WERI-Rb-1 (cell line): ENCODE results near the gene EPG5.
A peak's percentile ranks its signal among the peaks of the same experiment; 100 is the strongest.

Experiments
- DNase-seq: peaks from one replicate; pipeline ENCODE4 v3.0.0-alpha.2; 2020
- H3K27ac ChIP-seq: fragments of 250-450 bp; sonication (Bioruptor Pico); 2 replicates; pipeline ENCODE4 v1.5.1; 2020; ENCODE audit warnings: mild to moderate bottlenecking, moderate library complexity
- H3K27me3 ChIP-seq: fragments of 250-450 bp; sonication (Bioruptor Pico); 2 replicates; pipeline ENCODE4 v1.5.1; 2021; ENCODE audit warnings: mild to moderate bottlenecking, low read depth, moderate library complexity; ENCODE audit not compliant: insufficient read depth, severe bottlenecking
- H3K36me3 ChIP-seq: fragments of 250-450 bp; sonication (Bioruptor Pico); 2 replicates; pipeline ENCODE4 v1.5.1; 2020; ENCODE audit warnings: mild to moderate bottlenecking, moderate library complexity
- H3K4me3 ChIP-seq: 2 replicates; pipeline ENCODE4 v1.5.1; 2011; ENCODE audit warnings: low read depth, mild to moderate bottlenecking, control low read depth, low read length
- H3K9me3 ChIP-seq: fragments of 250-450 bp; sonication (Bioruptor Pico); 2 replicates; pipeline ENCODE4 v1.5.1; 2021; ENCODE audit warnings: mild to moderate bottlenecking, moderate library complexity; ENCODE audit not compliant: severe bottlenecking
- CTCF ChIP-seq: IDR thresholded peaks from 2 replicates; pipeline ENCODE4 v1.5.1; 2011; ENCODE audit warnings: low read depth, mild to moderate bottlenecking, control low read depth, inconsistent platforms, low read length

Gene EPG5

GRCh38 chr18:45967007-45967706 lies at the start of gene EPG5:
TSS of gene EPG5 (minus strand) at chr18:45967329. CDS start at chr18:45967239, 90 bp downstream.
- peak; percentile 99 for DNase-seq
- no peak for TF ChIP-seq CTCF
- peak within 1 kb of the TSS; percentile 76 for H3K27ac ChIP-seq

GRCh38 chr18:46013484-46014189 lies 46.5 kb upstream of the EPG5 start:
- no peak for TF ChIP-seq CTCF
- Histone ChIP-seq H3K9me3 (peaks cover 4% of the 10 kb centered on the region), H3K27ac (no peak overlapping the region), H3K4me3 (no peak overlapping the region), H3K27me3 (no peaks in the 10 kb centered on the region), H3K36me3 (no peaks in the 10 kb centered on the region)
- DNase-seq = no peak

More at GRCh38 chr18:45967007-45967706, at the start of gene EPG5:
- Histone ChIP-seq H3K9me3 (no peaks in the 10 kb centered on the region), H3K4me3 (peak within 1 kb of the TSS; percentile 89), H3K27me3 (no peaks in the 10 kb centered on the region), H3K36me3 (peaks cover 16% of the 10 kb centered on the region)

GRCh38 chr18:46010676-46011075 lies 43.5 kb upstream of the EPG5 start:
- Histone ChIP-seq H3K4me3 (no peak overlapping the region), H3K36me3 (no peaks in the 10 kb centered on the region), H3K9me3 (no peaks in the 10 kb centered on the region), H3K27ac (no peak overlapping the region), H3K27me3 (no peaks in the 10 kb centered on the region)
- no peak for TF ChIP-seq CTCF
- DNase-seq = no peak

GRCh38 chr18:46010050-46010449 lies 42.9 kb upstream of the EPG5 start:
- no peaks in the 10 kb centered on the region for H3K36me3 ChIP-seq

GRCh38 chr18:46009125-46009840 lies 42.2 kb upstream of the EPG5 start:
- Histone ChIP-seq H3K27me3 (no peaks in the 10 kb centered on the region), H3K9me3 (no peaks in the 10 kb centered on the region), H3K27ac (no peak overlapping the region), H3K36me3 (no peaks in the 10 kb centered on the region), H3K4me3 (no peak overlapping the region)
- TF ChIP-seq CTCF = no peak
- no peak for DNase-seq

More at GRCh38 chr18:46010050-46010449, 42.9 kb upstream of the EPG5 start:
- Histone ChIP-seq H3K27ac (no peak overlapping the region), H3K9me3 (no peaks in the 10 kb centered on the region), H3K27me3 (no peaks in the 10 kb centered on the region), H3K4me3 (no peak overlapping the region)
- DNase-seq = no peak
- TF ChIP-seq CTCF = no peak
